ENCODE results near the gene TMEM131.

Gene TMEM131

DNA sequence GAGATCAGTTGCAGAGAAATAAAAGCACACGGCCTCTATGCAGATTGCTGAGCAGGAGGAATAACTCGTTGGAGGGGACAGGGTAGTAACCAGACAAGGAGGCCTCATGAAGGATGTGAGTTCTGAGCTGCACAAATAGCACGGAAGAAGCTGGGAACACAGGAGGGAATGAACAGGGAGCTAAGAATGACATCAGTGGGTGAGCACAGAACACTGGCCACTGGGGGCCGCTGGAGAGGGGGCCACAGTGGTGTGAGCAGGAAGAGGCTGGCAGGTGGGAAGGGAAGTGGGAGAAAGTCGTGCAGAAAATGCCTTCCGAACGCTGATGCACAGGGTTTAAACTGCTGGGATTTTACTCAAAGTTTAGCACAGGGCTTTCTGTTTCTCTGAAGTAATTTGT lies 221.3 kb downstream of the TMEM131 start:
- no peak overlapping the region for H3K4me3 ChIP-seq (ENCODE audit: low read depth, low read length)
- ChIA-PET CTCF (interaction anchor here (1.3 to 3.4 kb wide), 5 partner anchors 12 to 610 kb away, joined by 4 to 8 read pairs (median 5); no protein-coding TSS in a partner anchor), POLR2A (interaction anchor here (0.6 kb wide), 1 partner anchor 125 kb away, joined by 3 read pairs; no protein-coding TSS in a partner anchor)
- TF ChIP-seq CTCF (IDR thresholded peaks at IDR 0.05; ENCODE audit: insufficient read depth, low read length, missing control alignments) = peak; percentile 50
- DNase-seq (ENCODE audit: low read depth, low spot score) = no peak

DNA sequence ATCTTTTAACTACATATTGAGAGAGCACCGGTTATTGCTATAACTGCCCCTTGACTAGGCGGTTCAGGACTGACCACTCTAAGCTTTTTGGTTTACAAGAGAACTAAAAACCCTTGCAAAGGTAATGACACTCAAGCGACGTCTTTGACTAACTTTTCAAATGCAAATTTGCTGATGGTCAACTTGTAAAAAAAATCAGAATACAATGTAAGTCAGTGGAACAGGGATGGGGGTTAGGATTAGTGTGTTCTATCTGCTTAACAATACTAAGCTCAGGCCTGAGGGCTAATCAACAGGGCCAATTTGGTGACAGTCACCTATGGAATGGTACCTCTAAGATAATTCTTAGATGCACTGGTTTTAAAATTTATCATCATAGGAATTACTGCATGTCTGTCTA lies 225.3 kb downstream of the TMEM131 start:
- CTCF ChIA-PET = no interaction called here

GRCh38 chr2:97769711-97770110 lies 226.0 kb downstream of the TMEM131 start:
- TF ChIP-seq CTCF (IDR thresholded peaks at IDR 0.05; ENCODE audit: insufficient read depth, low read length, missing control alignments) = no peak
- CTCF ChIA-PET = no interaction called here
- H3K4me3 ChIP-seq (ENCODE audit: low read depth, low read length) = no peak overlapping the region
- POLR2A ChIA-PET = no interaction called here
- no peak for DNase-seq (ENCODE audit: low read depth, low spot score)

More for the DNA sequence above, 225.3 kb downstream of the TMEM131 start:
- H3K4me3 ChIP-seq (ENCODE audit: low read depth, low read length) = no peak overlapping the region
- no peak for TF ChIP-seq CTCF (IDR thresholded peaks at IDR 0.05; ENCODE audit: insufficient read depth, low read length, missing control alignments)
- DNase-seq (ENCODE audit: low read depth, low spot score) = no peak
- POLR2A ChIA-PET = no interaction called here

- no peak overlapping the region for H3K4me3 ChIP-seq (ENCODE audit: low read depth, low read length)
- no peak for DNase-seq (ENCODE audit: low read depth, low spot score)
- ChIA-PET POLR2A (no interaction called here), CTCF (no interaction called here)
- no peak for TF ChIP-seq CTCF (IDR thresholded peaks at IDR 0.05; ENCODE audit: insufficient read depth, low read length, missing control alignments)
Measured at GRCh38 chr2:97769308-97769707, 226.4 kb downstream of the TMEM131 start.

- POLR2A ChIA-PET = no interaction called here
- no peak for TF ChIP-seq CTCF (IDR thresholded peaks at IDR 0.05; ENCODE audit: insufficient read depth, low read length, missing control alignments)
- CTCF ChIA-PET = interaction anchor here (1.6 to 1.9 kb wide), 3 partner anchors 10 to 66 kb away, joined by 5 to 8 read pairs (median 7); no protein-coding TSS in a partner anchor
- DNase-seq (ENCODE audit: low read depth, low spot score) = no peak
- H3K4me3 ChIP-seq (ENCODE audit: low read depth, low read length) = no peak overlapping the region
Measured at GRCh38 chr2:97766567-97766966, 229.2 kb downstream of the TMEM131 start.

GRCh38 chr2:97765933-97766332 lies 229.8 kb downstream of the TMEM131 start:
- DNase-seq (ENCODE audit: low read depth, low spot score) = no peak
- H3K4me3 ChIP-seq (ENCODE audit: low read depth, low read length) = no peak overlapping the region
- TF ChIP-seq CTCF (IDR thresholded peaks at IDR 0.05; ENCODE audit: insufficient read depth, low read length, missing control alignments) = no peak
- ChIA-PET CTCF (no interaction called here), POLR2A (no interaction called here)

Data from AG04449 (cell line).